Neural crest cell (in vitro differentiated cells): ENCODE results near the gene LRIT3. TPM values are rescaled to one million over a fixed set of nuclear protein-coding genes. Genes with fewer than 3 reads are reported as not detected.

Experiments
- DNase-seq: peaks from one replicate; pipeline ENCODE4 v3.0.0; 2021; ENCODE audit warnings: low read depth, mixed read lengths, low spot score
- H3K27ac Mint-ChIP-seq: one replicate; pipeline ENCODE4 v1.8.0; 2021; ENCODE audit warnings: mild to moderate bottlenecking, mixed read lengths; ENCODE audit not compliant: unreplicated experiment
- H3K27me3 Mint-ChIP-seq: 2 replicates; pipeline ENCODE4 v1.8.0; 2021; ENCODE audit warnings: low read depth, mild to moderate bottlenecking, mixed read lengths
- H3K36me3 Mint-ChIP-seq: 2 replicates; pipeline ENCODE4 v1.8.0; 2021; ENCODE audit warnings: low read depth, mild to moderate bottlenecking, mixed read lengths
- H3K4me1 Mint-ChIP-seq: 2 replicates; pipeline ENCODE4 v1.8.0; 2021; ENCODE audit warnings: mixed read lengths
- H3K4me3 Mint-ChIP-seq: one replicate; pipeline ENCODE4 v1.8.0; 2021; ENCODE audit warnings: mild to moderate bottlenecking, mixed read lengths
- H3K9me3 Mint-ChIP-seq: 2 replicates; pipeline ENCODE4 v1.8.0; 2021; ENCODE audit warnings: mixed read lengths
- total RNA-seq: library from RNA; stranded (reverse); gene quantifications from 2 replicates; pipeline ENCODE4 v1.2.1, GENCODE V29; 2021
- TF ChIP-seq, protein P1 (sequence below): fragments of 200-600 bp; sonication (generic); conservative IDR thresholded peaks from 2 replicates; pipeline ENCODE4 v1.5.0; 2021; ENCODE audit warnings: antibody characterized with exemption, mild to moderate bottlenecking

Gene LRIT3
- total RNA-seq, 1 donor from 2014 or later = 0.19 TPM

DNA sequence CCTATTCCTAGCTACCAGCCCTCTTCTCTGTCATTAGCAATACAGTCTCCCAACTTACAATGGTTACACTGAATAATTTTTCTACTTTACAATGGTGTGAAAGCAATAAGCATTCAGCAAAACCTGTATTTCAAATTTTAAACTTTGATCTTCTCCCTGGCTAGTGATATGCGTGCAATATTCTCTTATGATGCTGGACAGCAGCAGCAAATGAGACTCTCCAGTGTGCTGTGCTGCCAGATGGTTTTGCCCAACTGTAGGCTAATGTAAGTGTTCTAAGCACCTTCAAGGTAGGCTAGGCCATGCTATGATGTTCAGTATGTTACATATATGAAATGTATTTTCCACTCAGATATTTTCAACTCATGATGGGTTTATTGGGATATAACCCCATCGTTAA, 38.3 kb upstream of the LRIT3 start:
- Mint-ChIP-seq H3K4me1 (peaks cover 2% of the 10 kb centered on the region), H3K36me3 (no peaks in the 10 kb centered on the region), H3K27me3 (peaks cover 25% of the 10 kb centered on the region), H3K9me3 (no peaks in the 10 kb centered on the region), H3K27ac (no peak overlapping the region), H3K4me3 (no peak overlapping the region)
- DNase-seq = no peak
- TF ChIP-seq, protein P1, sequence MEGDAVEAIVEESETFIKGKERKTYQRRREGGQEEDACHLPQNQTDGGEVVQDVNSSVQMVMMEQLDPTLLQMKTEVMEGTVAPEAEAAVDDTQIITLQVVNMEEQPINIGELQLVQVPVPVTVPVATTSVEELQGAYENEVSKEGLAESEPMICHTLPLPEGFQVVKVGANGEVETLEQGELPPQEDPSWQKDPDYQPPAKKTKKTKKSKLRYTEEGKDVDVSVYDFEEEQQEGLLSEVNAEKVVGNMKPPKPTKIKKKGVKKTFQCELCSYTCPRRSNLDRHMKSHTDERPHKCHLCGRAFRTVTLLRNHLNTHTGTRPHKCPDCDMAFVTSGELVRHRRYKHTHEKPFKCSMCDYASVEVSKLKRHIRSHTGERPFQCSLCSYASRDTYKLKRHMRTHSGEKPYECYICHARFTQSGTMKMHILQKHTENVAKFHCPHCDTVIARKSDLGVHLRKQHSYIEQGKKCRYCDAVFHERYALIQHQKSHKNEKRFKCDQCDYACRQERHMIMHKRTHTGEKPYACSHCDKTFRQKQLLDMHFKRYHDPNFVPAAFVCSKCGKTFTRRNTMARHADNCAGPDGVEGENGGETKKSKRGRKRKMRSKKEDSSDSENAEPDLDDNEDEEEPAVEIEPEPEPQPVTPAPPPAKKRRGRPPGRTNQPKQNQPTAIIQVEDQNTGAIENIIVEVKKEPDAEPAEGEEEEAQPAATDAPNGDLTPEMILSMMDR = no peak

DNA sequence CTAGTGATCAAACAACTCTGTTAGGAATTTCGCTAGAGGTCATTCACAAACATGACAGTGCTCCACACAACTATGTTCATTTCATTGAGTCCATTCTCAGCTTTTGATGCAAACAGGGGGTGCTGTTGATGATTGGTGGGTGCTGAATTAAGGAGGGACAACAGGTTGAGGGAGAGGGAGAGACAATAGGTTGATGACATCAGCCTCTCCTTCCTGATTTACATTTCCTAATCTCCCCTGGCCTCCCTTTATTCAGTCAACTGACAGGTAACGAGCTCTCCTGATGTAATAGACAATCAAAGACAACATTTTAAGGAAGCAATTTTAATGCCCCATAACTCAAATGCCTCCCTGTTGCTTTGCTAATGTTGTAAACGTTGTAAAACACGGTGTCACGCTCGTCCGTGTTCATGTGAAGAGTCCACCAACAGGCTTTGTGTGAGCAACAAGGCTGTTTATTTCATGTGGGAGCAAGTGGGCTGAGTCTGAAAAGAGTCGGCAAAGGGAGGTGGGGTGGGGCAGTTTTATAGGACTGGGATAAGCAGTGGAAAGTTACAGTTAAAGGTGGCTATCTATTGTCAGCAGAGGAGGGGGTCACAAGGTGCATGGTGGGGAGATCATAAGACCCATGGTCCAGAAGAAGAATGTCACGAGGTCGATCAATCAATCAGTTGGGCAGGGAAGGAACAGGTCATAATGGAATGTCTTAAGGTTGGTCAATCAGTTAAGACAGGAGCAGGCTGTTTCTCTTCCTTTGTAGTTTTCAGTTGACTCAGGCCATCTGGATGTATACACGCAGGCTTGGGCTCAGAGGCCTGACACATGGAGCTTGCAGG, 37.1 kb upstream of the LRIT3 start:
- H3K4me1 Mint-ChIP-seq = peaks cover 13% of the 10 kb centered on the region
- DNase-seq = no peak
- peak overlapping the region; percentile 1 for H3K4me3 Mint-ChIP-seq
- no peaks in the 10 kb centered on the region for H3K9me3 Mint-ChIP-seq
- TF ChIP-seq, protein P1 = no peak
- H3K36me3 Mint-ChIP-seq = no peaks in the 10 kb centered on the region
- peaks cover 25% of the 10 kb centered on the region for H3K27me3 Mint-ChIP-seq
- no peak overlapping the region for H3K27ac Mint-ChIP-seq

DNA sequence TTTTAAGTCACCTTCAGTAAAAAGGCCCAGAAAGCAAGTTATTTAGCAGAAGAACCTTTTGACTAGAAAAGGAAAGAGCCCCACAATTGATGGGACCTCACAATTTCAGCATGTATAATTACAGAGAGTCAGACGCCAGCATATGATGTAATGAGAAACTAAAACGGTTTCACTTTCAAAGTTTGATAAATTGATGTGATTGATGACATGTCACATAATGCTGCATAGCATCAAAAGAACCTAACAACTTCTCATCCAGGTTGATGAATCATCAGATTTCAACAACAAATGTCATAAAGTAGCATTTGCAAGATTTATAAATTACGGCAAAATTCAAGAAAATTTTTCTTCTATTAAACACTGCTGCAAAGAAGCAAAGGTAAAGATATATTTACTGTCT, 36.2 kb upstream of the LRIT3 start:
- Mint-ChIP-seq H3K27me3 (peaks cover 25% of the 10 kb centered on the region), H3K27ac (no peak overlapping the region), H3K4me3 (peak overlapping the region; percentile 1), H3K4me1 (peaks cover 23% of the 10 kb centered on the region), H3K36me3 (no peaks in the 10 kb centered on the region), H3K9me3 (no peaks in the 10 kb centered on the region)
- no peak for DNase-seq
- TF ChIP-seq, protein P1 = no peak

DNA sequence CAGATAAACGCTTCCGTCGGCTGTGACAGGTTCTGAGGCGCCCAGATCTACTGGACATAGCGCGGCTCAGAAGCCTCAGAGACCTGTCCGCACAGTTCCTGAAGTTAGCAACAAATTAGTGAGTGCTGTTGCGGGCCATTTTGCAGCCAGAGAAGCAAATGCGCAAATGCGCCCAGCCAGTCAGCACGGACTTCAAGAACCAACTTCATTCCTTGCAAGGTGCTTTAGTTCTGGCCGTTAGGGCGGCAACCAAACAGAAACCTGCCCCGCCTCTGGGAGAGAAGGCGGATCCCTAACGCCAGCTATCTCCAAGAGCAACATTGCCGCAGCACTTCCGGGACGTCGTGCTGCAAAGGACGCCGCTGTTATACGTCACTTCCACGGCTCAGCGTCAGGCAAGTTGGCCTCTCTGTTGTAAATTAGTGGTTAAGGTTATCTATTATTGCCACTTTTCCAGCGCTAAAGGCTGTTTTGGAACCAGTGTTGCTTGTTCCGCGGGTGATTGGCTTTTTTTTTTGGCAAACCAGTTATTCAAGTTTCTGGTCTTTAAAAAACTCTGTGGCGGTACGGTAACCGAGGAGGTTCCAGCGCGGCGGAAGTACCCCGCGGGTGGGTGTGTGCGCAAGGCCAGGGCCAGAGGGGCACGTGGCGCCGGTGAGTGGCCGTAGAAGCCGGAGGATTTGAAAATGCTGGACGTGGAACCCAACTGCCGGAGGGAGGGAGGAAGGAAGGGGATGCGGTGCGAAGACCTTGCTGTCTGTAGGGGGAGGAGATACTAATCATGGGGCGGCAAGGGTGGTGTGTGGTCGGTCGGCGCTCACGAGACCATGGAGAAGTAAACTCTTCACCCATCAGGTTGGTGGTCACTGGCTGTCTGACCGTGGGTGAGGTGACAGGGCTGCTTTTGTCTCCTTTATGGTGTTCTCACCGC, 32.5 kb upstream of the LRIT3 start, which contains the start of gene GAR1:
Gene GAR1, plus strand, starts transcription at position 612 of the 931 bp plus-strand sequence. CDS start 403 bp downstream, outside the sequence.
- TF ChIP-seq, protein P1 = peak; percentile 33
- Mint-ChIP-seq H3K27ac (peak within 1 kb of the TSS; percentile 89), H3K36me3 (peaks cover 3% of the 10 kb centered on the region), H3K4me3 (peak within 1 kb of the TSS; percentile 97), H3K4me1 (peaks cover 39% of the 10 kb centered on the region), H3K9me3 (no peaks in the 10 kb centered on the region), H3K27me3 (peaks cover 17% of the 10 kb centered on the region)
- DNase-seq = peak; percentile 69

DNA sequence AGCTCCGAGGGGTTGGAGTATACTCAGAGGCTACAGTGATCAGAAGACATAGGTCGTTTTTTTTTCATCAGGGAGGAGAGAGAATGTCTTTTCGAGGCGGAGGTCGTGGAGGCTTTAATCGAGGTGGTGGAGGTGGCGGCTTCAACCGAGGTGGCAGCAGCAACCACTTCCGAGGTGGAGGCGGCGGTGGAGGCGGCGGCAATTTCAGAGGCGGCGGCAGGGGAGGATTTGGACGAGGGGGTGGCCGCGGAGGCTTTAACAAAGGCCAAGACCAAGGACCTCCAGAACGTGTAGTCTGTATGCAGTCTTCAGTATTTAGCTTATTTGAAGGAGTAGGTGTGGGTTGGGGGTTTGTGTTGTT, 31.8 kb upstream of the LRIT3 start:
- TF ChIP-seq, protein P1 = no peak
- peaks cover 39% of the 10 kb centered on the region for H3K4me1 Mint-ChIP-seq
- peaks cover 11% of the 10 kb centered on the region for H3K27me3 Mint-ChIP-seq
- no peaks in the 10 kb centered on the region for H3K9me3 Mint-ChIP-seq
- peak overlapping the region; percentile 97 for H3K4me3 Mint-ChIP-seq
- DNase-seq = no peak
- H3K27ac Mint-ChIP-seq = peak overlapping the region; percentile 89
- peaks cover 4% of the 10 kb centered on the region for H3K36me3 Mint-ChIP-seq
